ENCODE data around the gene MSI2.

Gene MSI2

DNA sequence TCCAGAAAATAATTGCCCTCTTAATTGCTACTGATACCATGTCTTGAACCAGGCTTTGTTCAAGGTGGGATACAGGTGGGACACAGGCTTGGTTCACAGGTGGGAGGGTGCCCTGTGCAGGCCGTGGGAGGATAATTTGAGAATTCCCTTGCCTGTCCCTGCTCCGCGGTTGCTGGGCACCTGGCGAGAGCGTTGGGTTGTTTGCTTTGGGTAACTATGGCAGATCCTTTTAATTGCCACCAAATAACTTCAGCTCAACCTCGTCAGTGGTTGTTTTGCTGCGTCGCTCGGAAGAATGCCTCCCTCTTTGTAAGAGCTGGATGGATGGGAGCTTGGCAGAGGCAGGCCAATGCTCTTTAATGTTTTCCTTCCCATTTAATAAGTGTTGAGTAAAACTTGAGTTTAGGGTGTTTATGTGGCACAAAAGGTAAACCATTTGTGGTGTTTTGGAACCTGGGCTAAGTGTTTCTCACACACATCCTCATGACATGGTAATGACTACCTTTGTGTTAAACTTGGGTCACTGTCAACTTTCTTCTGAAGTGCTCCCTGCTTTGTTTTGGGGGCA lies 202.5 kb downstream of the MSI2 start:
- no peak for DNase-seq (ENCODE audit: low read depth, low spot score)

DNA sequence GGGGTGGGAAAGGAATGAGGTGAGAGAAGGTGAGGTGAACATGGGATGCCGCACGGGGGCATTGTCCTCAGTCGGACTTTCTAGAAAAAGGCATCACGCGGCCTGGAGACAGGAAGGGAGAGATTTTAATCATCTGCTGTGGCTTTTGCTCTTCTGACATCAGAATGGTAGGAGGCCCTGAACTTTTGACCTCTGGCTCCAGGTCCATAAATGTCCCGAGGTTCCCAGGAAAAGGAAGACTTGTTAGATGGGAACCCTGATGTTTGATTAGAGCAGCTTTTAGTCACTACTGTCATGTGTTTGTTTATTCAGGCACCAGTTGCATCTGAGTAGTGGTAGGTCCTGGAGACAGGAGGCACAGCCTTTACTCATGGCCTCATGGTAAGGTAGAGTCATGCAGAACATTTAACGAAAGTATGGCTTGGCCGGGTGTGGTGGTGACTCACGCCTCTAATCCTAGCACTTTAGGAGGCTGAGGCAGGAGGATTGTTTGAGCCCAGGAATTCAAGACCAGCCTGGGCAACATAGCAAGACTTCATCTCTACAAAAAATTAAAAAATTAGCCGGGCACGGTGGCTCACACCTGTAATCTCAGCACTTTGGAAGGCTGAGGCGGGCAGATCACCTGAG lies 203.1 kb downstream of the MSI2 start:
- DNase-seq (ENCODE audit: low read depth, low spot score) = peak; percentile 64

- DNase-seq (ENCODE audit: low read depth, low spot score) = no peak
Measured at GRCh38 chr17:57461082-57461481, 204.8 kb downstream of the MSI2 start.

DNA sequence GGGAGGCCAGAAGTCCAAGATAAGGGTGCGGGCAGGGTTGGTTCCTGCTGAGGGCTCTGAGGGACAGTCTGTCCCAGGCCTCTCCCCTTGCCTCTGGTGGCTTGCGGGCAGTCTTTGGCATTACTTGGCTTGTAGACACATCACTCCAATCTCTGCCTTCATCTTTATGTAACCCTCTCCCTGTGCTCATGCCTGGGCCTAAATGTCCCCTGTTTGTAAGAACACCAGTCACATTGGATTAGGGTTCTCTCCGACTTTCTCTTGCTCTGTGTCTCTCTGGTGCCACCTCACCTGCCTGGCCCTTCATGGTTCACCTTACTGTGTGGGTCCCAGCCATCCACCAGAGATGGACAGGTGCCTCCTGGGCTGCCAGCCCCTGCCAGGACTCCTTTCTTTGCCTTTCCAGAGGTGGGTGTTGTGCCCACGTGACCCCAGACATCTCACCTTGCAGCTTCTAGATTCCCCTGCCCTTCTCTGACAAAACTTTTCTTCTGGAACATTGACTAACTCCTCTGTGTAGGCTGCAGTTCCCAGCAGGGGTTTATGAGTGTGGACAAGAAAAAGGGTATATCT lies 205.8 kb downstream of the MSI2 start:
- no peak for DNase-seq (ENCODE audit: low read depth, low spot score)

GRCh38 chr17:57463103-57463885 lies 207.0 kb downstream of the MSI2 start:
- peak; percentile 91 for DNase-seq (ENCODE audit: low read depth, low spot score)

GRCh38 chr17:57464191-57464864 lies 208.0 kb downstream of the MSI2 start:
- DNase-seq (ENCODE audit: low read depth, low spot score) = no peak

- DNase-seq (ENCODE audit: low read depth, low spot score) = peak; percentile 72
Measured at GRCh38 chr17:57465610-57466009, 209.3 kb downstream of the MSI2 start.

DNA sequence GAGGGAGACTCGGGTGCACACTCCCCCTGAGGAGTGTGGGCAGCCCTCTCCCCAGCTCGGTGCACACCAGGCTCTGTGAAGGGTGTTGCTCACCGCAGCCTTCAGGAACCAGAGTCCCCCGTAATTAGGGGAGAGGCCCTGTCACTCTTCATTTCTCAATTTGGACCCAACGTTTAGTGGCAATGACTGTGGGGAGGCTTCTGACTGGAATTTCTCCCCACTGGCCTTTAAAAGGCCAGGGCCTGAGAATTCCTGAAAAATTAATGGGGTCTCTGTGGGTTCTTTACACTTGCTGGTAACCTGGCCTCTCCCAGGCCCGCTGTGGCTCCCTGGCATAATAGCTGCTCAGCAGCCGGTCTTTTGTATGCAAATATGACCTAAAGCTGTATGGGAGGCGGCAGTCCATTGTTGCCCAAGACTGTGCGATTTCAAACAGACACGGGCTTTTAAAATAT lies 209.7 kb downstream of the MSI2 start:
- DNase-seq (ENCODE audit: low read depth, low spot score) = no peak

GRCh38 chr17:57466521-57466920 lies 210.2 kb downstream of the MSI2 start:
- no peak for DNase-seq (ENCODE audit: low read depth, low spot score)

- no peak for DNase-seq (ENCODE audit: low read depth, low spot score)
Measured at GRCh38 chr17:57467226-57467625, 210.9 kb downstream of the MSI2 start.

GRCh38 chr17:57467801-57468200 lies 211.5 kb downstream of the MSI2 start:
- DNase-seq (ENCODE audit: low read depth, low spot score) = no peak

GRCh38 chr17:57468932-57469775 lies 212.8 kb downstream of the MSI2 start:
- no peak for DNase-seq (ENCODE audit: low read depth, low spot score)

- no peak for DNase-seq (ENCODE audit: low read depth, low spot score)
Measured at GRCh38 chr17:57470906-57471305, 214.6 kb downstream of the MSI2 start.

- DNase-seq (ENCODE audit: low read depth, low spot score) = no peak
Measured at GRCh38 chr17:57471868-57472368, 215.6 kb downstream of the MSI2 start.

GRCh38 chr17:57475796-57476195 lies 219.5 kb downstream of the MSI2 start:
- DNase-seq (ENCODE audit: low read depth, low spot score) = peak; percentile 65

DNA sequence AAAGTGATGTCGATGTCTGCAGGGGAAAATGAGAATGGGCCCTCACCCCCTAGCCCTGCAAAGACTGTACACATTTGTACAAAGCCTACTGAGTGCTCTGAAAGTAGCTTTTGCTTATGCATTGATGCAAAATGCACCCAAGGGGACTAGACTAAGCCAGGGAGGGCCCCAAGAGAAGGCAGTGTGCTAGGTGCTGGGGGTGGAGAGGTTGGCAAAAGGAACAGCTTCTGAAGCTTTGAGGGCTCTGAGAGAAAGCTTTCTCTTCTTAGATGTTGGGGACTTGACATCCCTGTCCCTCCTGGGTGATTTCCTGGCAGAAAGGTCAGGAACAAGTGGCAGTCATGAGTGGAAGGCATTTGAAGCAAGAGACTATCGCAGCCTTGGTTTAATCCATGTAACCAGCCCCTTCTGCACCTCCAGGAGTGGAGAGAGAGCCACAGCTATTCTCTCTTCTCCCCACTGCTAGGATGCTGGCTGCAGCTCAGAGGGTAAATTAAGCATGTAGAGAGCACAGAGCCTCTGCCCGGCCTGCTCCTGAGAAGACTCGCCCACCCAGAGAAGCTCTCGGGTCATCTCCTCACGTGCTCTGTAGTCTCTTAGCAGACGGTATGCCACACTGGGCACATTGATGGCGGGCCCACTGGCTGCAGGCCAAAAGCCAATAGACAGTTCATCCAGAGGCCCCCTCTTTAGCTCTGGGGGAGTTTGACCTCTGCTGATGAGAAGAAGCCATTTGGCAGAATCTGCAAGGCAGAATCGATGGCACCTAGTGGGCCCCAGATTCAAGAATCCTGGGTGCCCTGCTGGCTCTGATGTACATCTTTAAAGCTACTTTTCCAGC lies 221.4 kb downstream of the MSI2 start:
- DNase-seq (ENCODE audit: low read depth, low spot score) = no peak

GRCh38 chr17:57478478-57479250 lies 222.3 kb downstream of the MSI2 start:
- peak; percentile 93 for DNase-seq (ENCODE audit: low read depth, low spot score)

- peak; percentile 90 for DNase-seq (ENCODE audit: low read depth, low spot score)
Measured at GRCh38 chr17:57480438-57481196, 224.3 kb downstream of the MSI2 start.
